Hematopoietic multipotent progenitor cell treated with erythropoietin and hydrocortisone succinate and interleukin-3 and kit ligand, for 6 days (in vitro differentiated cells): Measurements from ENCODE around the gene ZNF398.
"Not testable (repeated sequence)": the region's sequence is repeated elsewhere in the genome, so short reads cannot be mapped to it uniquely, and the experiment has no call there.

Experiments used
- DNase-seq: peaks from one replicate; pipeline ENCODE4 v3.0.0-alpha.2; 2015

The ZNF398 gene

DNA sequence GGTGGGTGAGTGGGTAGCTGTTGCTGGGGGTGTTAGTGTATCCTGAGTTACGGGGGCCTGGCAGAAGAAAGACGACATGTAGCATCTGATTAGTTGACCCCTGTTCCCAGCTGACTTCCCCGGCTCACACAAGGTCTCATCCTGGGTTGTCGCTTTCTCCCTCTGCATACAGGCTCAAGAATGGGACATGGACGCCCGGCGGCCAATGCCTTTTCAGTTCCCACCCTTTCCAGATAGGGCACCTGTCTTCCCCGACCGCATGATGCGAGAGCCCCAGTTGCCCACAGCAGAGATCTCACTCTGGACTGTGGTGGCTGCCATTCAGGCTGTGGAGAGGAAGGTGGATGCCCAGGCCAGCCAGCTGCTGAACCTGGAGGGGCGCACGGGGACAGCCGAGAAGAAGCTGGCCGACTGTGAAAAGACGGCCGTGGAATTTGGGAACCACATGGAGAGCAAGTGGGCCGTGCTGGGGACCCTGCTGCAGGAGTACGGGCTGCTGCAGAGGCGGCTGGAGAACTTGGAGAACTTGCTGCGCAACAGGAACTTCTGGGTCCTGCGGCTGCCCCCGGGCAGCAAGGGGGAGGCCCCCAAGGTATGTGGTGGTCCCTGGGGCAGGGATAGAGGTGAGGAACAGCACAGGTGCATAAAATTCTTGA, 51.0 kb downstream of the ZNF398 start:
- no peak for DNase-seq

DNA sequence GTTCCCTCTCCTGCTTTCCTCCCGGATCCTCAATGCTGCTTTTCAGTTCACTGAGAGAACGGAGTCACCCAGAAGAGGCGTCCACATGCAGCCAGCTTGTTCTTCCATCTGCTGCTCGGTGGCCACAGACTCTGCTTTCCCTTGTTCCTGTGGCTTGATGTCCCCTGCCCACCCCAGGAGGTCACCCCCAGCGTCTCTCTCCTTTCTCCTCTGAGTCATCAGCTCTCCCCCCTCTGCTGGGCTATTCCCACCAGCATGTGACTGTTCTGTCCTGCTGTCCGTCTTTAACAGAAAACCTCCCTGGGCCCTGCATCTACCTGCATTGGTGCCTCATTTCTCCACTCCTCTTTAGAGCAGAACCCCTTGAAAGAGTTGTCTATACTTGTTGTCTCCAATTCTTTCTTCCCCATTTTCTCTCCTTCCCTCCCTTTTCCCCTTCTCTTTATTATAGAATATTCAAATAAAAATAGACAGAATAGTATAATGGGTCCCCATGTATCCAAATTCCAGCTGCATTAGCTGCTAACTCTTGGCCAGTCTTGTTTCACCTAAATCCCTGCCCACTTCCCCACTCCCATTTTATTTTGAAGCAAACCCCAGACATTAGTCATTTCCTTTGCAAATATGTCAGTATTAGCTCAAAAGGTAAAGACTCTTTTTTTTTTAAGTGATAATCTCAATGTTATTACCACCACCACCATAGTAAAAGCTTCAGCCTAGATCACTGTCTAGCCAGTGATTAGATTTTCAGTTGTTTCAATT, 52.2 kb downstream of the ZNF398 start:
- DNase-seq = no peak

- DNase-seq = no peak
These were observed 55.6 kb downstream of the ZNF398 start for GRCh38 chr7:149202831-149203231.

GRCh38 chr7:149205690-149206381, 58.6 kb downstream of the ZNF398 start:
- DNase-seq = no peak

DNA sequence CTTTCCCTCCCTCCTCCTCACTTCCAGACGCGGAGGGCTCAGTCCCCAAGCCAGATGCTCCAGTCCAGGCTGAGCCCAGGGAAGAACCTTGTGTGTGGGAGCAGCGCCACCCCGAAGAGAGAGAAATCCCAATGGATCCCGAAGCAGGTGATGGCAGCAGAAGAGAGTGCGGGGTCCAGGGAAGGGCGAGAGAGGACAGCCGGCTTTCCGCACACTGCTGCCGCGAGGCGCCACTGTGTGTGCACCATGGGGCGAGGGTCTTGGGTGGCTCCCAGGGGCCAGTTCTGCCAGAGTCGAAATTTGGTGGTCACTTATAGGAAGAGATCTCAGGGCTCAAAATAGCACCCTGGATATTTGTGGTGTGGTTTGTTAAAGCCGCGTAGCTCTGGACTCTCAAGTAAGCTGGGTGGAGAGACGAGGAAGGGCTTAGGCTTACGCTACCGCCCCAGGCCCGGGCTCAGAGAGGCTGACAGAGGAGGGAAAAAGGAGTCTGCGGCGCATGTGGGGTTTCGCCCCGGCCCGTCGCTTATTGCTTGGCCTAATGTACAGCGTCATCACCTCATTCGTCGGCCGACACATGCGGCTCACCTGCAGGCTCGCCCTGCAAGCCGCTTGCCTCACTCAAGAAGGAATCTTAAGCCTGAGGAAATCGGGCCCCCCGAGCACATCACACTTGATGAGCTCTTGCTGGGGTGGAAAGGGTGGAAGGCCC, 60.2 kb downstream of the ZNF398 start:
- DNase-seq = no peak

GRCh38 chr7:149209518-149210269, 62.4 kb downstream of the ZNF398 start:
- DNase-seq = peak; percentile 73

- no peak for DNase-seq
These were observed 63.3 kb downstream of the ZNF398 start for GRCh38 chr7:149210551-149210950.

DNA sequence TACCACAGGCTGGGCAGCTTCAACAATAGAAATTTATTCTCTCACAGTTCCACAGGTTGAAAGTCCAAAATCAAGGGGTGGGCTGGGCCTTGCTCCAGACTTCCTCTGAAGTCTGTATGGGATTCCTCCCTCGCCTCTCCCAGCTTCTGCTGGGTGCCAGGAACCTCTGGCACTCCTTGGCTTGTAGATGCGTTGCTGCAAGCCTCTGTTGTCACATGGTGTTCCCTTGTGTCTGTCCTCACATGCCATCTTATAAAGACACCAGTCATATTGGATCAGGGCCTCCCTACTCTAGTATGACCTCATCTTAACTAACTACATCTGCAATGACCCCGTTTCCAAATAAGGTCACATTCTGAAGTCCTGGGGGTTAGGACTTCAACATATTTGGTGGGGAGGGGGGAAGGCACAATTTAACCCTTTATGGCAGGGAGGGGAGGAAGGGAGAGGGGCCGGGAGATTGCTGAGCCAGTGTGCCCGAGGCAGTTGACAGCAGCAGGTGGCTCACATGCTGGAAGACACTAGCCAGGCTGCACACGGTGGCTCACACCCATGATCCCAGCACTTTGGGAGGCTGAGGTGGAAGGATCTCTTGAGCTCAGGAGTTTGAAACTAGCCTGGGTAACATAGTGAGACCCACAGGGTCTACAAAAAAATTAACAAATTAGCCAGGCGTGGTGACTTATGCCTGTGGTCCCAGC, 66.9 kb downstream of the ZNF398 start:
- no peak for DNase-seq

- DNase-seq = no peak
These were observed 69.1 kb downstream of the ZNF398 start for GRCh38 chr7:149216402-149216801.

- DNase-seq = no peak
These were observed 70.3 kb downstream of the ZNF398 start for GRCh38 chr7:149217570-149217969.

DNA sequence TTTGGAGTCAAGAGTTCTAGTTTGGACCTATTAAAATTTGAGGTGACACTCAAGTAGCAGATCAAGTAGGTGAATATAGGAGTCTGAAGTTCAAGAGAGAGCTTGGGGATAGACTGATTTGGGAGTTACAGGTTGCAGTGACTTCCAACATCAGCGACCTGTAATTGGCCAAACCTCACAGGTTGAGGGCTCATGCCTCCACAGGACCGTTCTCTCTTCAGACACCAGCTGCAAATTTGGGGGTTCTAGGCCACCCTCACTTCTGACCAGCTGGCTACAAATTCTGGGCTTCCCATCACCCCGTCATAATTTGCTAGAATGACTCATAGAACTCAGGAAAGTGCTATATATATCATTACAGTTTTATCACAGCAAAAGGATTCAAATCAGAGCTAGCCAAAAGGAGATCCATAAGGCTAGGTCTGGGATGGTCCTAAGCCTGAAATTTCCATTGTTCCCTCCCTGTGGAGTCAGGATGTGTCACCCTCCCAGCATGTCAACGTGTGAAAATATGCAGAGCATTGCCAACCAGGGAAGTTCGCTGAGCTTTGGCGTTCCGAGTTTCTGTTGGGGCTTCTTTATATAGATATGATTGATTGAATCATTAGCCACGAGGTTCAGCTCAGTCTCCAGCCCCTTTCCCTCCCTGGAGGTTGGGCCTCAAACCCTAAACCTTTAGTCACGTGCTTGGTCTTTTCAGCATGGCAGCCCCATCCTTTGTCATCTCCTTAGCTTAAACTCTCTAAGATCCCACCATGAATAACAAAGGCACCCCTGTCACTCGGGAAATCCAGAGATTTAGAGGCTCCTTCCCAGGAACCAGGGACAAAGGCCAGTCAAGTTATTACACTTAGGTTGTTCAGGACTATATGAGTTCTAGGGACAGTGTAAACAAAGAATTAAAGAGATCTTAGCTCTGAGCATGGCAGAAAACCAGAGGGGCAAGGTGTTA, 71.5 kb downstream of the ZNF398 start:
- DNase-seq = no peak

GRCh38 chr7:149220534-149220933, 73.3 kb downstream of the ZNF398 start:
- no peak for DNase-seq

DNA sequence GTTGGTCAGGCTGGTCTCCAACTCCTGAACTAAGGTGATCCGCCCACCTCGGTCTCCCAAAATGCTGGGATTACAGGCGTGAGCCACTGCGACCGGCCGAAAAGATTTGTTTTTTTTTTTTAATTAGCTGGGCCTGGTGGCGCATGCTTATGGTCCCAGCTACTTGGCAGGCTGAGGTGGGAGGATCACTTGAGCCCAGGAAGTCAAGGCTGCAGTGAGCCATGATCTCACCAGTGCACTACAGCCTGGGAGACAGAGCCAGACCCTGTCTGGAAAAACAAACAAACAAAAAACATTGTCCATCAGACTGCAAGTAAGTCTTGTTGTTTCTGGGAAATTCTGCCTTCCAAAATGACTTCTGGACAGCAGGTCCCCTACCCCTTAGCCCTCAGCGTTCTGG, 75.9 kb downstream of the ZNF398 start:
- no peak for DNase-seq

GRCh38 chr7:149223761-149224160, 76.5 kb downstream of the ZNF398 start:
- DNase-seq = no peak

- no peak for DNase-seq
These were observed 77.1 kb downstream of the ZNF398 start for GRCh38 chr7:149224352-149224751.

DNA sequence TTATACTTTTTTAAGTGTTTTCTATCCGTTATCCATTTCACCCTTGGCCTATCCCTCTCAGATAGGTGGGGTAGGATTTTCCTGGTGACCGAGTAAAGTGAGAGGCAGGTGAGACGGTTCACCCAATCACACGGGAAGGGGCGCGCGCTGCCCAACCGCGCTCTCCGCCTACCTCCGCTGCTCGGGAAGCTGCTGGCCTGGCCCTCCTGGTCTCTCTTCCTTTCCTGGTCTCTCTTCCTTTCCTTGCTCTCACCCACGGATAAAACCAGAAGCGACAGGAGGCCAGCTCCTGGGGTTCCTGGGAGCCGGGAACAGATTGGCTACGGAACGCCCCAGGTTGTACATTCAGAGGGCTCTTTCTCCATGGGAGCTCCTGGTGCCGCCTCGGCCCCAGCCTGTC, 77.9 kb downstream of the ZNF398 start:
- no peak for DNase-seq

- no peak for DNase-seq
These were observed 78.4 kb downstream of the ZNF398 start for GRCh38 chr7:149225656-149226055.

DNA sequence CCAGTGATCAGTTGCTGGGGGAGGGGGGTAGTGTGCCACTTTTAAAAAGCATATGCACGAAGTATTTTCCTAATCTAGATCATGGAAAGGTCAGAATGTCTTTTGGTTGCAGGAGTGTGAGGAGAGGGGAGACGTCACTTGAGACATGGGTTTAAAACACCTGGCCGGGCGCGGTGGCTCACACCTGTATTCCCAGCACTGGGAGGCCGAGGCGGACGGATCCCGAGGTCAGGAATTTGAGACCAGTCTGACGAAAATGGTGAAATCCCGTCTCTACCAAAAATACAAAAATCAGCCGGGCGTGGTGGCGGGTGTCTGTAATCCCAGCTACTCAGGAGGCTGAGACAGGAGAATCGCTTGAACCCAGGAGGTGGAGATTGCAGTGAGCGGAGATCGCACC, 79.1 kb downstream of the ZNF398 start:
- not testable (repeated sequence) for DNase-seq

GRCh38 chr7:149226840-149227494, 79.7 kb downstream of the ZNF398 start:
- DNase-seq = no peak

- no peak for DNase-seq
These were observed 81.7 kb downstream of the ZNF398 start for GRCh38 chr7:149228831-149229471.
